Sciatic nerve (tissue), 2 donors: ENCODE data around the gene MIER2. TPM values are rescaled to one million over a fixed set of nuclear protein-coding genes. Genes with fewer than 3 reads are reported as not detected.
A peak's percentile ranks its signal among the peaks of the same experiment; 100 is the strongest.

ENCODE experiments used
- ATAC-seq: fragments of 200-7000 bp; cut with Tn5 transposase; one replicate; pipeline ENCODE4 v1.9.1; 2020; ENCODE audit warnings: mild to moderate bottlenecking, moderate library complexity
- DNase-seq: peaks from one replicate; pipeline ENCODE4 v3.0.0-alpha.2; 2020; ENCODE audit warnings: low spot score
- intact Hi-C: fragments of 100-400 bp; cut with DNase I; formaldehyde crosslinking; loops from one replicate; pipeline ENCODE4 v1.14.2; 2022
- total RNA-seq: library from RNA; stranded (reverse); fragmentation: NEBNext Ultra II Directional; extraction: Animal tissue kit (Norgen Biotek cat#: 25700); gene quantifications from one replicate; pipeline ENCODE4 v1.2.1, GENCODE V29; 2021
- donor health status: DM: no; HTN: no; CAD: no.
- donor health status: DM: no; HTN: no; CAD: no.

The MIER2 gene
- total RNA-seq, 1 donor from 2014 or later, result 24.5 TPM

GRCh38 chr19:339262-339887 lies 5.2 kb downstream of the MIER2 start:
- ATAC-seq (no peak), DNase-seq (no peak)
- intact Hi-C loops, result no loop called here

GRCh38 chr19:338421-338820 lies 6.2 kb downstream of the MIER2 start:
- ATAC-seq (no peak), DNase-seq (no peak)
- intact Hi-C loops, result no loop called here

- intact Hi-C loops, result no loop called here
- DNase-seq (no peak), ATAC-seq (peak; percentile 91)
Observed at GRCh38 chr19:336067-336614, 8.5 kb downstream of the MIER2 start.

- ATAC-seq (peak; percentile 27), DNase-seq (no peak)
- intact Hi-C loops, result no loop called here
Observed at GRCh38 chr19:335486-336066, 9.0 kb downstream of the MIER2 start.

GRCh38 chr19:335072-335471 lies 9.5 kb downstream of the MIER2 start:
- peak; percentile 24 for ATAC-seq
- no peak for DNase-seq
- intact Hi-C loops, result no loop called here

GRCh38 chr19:334296-335071 lies 10.1 kb downstream of the MIER2 start:
- peak; percentile 34 for DNase-seq
- ATAC-seq, result no peak
- intact Hi-C loops, result no loop called here

GRCh38 chr19:330503-330902 lies 14.1 kb downstream of the MIER2 start:
- DNase-seq, result no peak
- ATAC-seq, result no peak
- intact Hi-C loops, result no loop called here

GRCh38 chr19:329876-330275 lies 14.7 kb downstream of the MIER2 start:
- no peak for ATAC-seq
- intact Hi-C loops, result no loop called here
- DNase-seq, result no peak

- no peak for DNase-seq
- intact Hi-C loops, result no loop called here
- ATAC-seq, result no peak
Observed at GRCh38 chr19:328025-328505, 16.5 kb downstream of the MIER2 start.

GRCh38 chr19:327291-328024 lies 17.1 kb downstream of the MIER2 start:
- intact Hi-C loops, result no loop called here
- no peak for ATAC-seq
- DNase-seq, result no peak

- no peak for DNase-seq
- intact Hi-C loops, result no loop called here
Observed at GRCh38 chr19:326871-327270, 17.7 kb downstream of the MIER2 start.

GRCh38 chr19:325937-326565 lies 18.5 kb downstream of the MIER2 start:
- DNase-seq (no peak), ATAC-seq (no peak)
- intact Hi-C loops, result no loop called here

More at GRCh38 chr19:326871-327270, 17.7 kb downstream of the MIER2 start:
- ATAC-seq, result no peak

GRCh38 chr19:325173-325936 lies 19.2 kb downstream of the MIER2 start:
- ATAC-seq (no peak), DNase-seq (no peak)
- intact Hi-C loops, result no loop called here

GRCh38 chr19:324716-325115 lies 19.9 kb downstream of the MIER2 start:
- DNase-seq (no peak), ATAC-seq (no peak)
- intact Hi-C loops, result no loop called here

GRCh38 chr19:322616-323015 lies 22.0 kb downstream of the MIER2 start:
- no peak for DNase-seq
- ATAC-seq, result no peak
- intact Hi-C loops, result no loop called here

GRCh38 chr19:318509-318774 lies 26.2 kb downstream of the MIER2 start:
- no peak for DNase-seq
- ATAC-seq, result no peak
- intact Hi-C loops, result no loop called here

- DNase-seq (no peak), ATAC-seq (no peak)
- intact Hi-C loops, result no loop called here
Observed at GRCh38 chr19:317710-318508, 26.7 kb downstream of the MIER2 start.

- ATAC-seq (no peak), DNase-seq (no peak)
- intact Hi-C loops, result no loop called here
Observed at GRCh38 chr19:315811-316210, 28.8 kb downstream of the MIER2 start.
